ENCODE data around the gene LAMB2. TPM values are rescaled to one million over a fixed set of nuclear protein-coding genes. Genes with fewer than 3 reads are reported as not detected.

Gene LAMB2
- polyA plus RNA-seq, 1 of the 3 experiments (the other 2 are of a cell fraction) = 332 TPM

- Histone ChIP-seq H3K79me2 (ENCODE audit: insufficient read depth) (peaks cover 12% of the 10 kb centered on the region), H3K4me2 (no peak overlapping the region), H2AFZ (ENCODE audit: low read depth) (no peak overlapping the region), H3K27me3 (ENCODE audit: insufficient read depth) (no peaks in the 10 kb centered on the region), H3K9me3 (no peaks in the 10 kb centered on the region), H3K9me2 (no peaks in the 10 kb centered on the region), H3K36me3 (replicated peaks in 1 of 2; ENCODE audit: control insufficient read depth in 1 of 2, insufficient read depth in 2 of 2, low read length in 1 of 2) (peaks cover 19 to 58% of the 10 kb centered on the region in 2 experiments), H3K4me3 (ENCODE audit: low read depth in 2 of 2, low read length in 1 of 2) (no peak overlapping the region), H4K20me1 (ENCODE audit: insufficient read depth) (no peaks in the 10 kb centered on the region), H3K27ac (ENCODE audit: low read depth in 2 of 2, low read length in 1 of 2) (no peak overlapping the region), H3K9ac (no peak overlapping the region), H3F3A (replicated peaks; ENCODE audit: insufficient read depth) (peaks cover 35% of the 10 kb centered on the region), H3K4me1 (ENCODE audit: control insufficient read depth in 1 of 2, insufficient read depth in 2 of 2, low read depth in 1 of 2, low read length in 1 of 2) (peaks cover 3 to 15% of the 10 kb centered on the region in 2 experiments; a peak in 2 of 4 replicates)
- no CpG with 5 or more reads among the region's 7 CpGs for WGBS (ENCODE audit: low lambda C conversion rate)
- no peak for TF ChIP-seq RAD21 (IDR thresholded peaks at IDR 0.05; ENCODE audit: low read length)
- TF ChIP-seq FOXJ3 (CRISPR knock-in tag; IDR thresholded peaks at IDR 0.05) = no peak
- no peak for TF ChIP-seq SMC3 (IDR thresholded peaks at IDR 0.05; ENCODE audit: low read depth, low read length)
- TF ChIP-seq EP300 (IDR thresholded peaks at IDR 0.05; ENCODE audit: borderline replicate concordance in 1 of 2, low read depth in 1 of 2, low read length in 1 of 2) = no peak
- no peak for TF ChIP-seq FOXM1 (IDR thresholded peaks at IDR 0.05; ENCODE audit: low read depth)
- no peak for TF ChIP-seq USF2 (IDR thresholded peaks at IDR 0.05; ENCODE audit: borderline replicate concordance, low read depth, low read length)
- TF ChIP-seq FOSL2 (IDR thresholded peaks at IDR 0.05; ENCODE audit: borderline replicate concordance, low read depth) = no peak
- no peak for TF ChIP-seq EZH2phosphoT487 (IDR thresholded peaks at IDR 0.05; ENCODE audit: borderline replicate concordance, low read depth)
- no peak for TF ChIP-seq NRF1 (IDR thresholded peaks at IDR 0.05; ENCODE audit: low read depth, low read length)
- TF ChIP-seq MXI1 (IDR thresholded peaks at IDR 0.05; ENCODE audit: low read depth, low read length) = no peak
- TF ChIP-seq USF1 (IDR thresholded peaks at IDR 0.05; ENCODE audit: borderline replicate concordance, low read depth) = no peak
- no peak for TF ChIP-seq ZBTB33 (IDR thresholded peaks at IDR 0.05; ENCODE audit: borderline replicate concordance, low read depth)
- no peak for TF ChIP-seq IRF3 (IDR thresholded peaks at IDR 0.05; ENCODE audit: low read depth, low read length)
- TF ChIP-seq RCOR1 (IDR thresholded peaks at IDR 0.05; ENCODE audit: low read length) = no peak
- TF ChIP-seq CTCF (IDR thresholded peaks at IDR 0.05) = no peak
- CTCF ChIA-PET = no interaction called here
- no peak for DNase-seq
- POLR2A ChIA-PET = no interaction called here
Observed at GRCh38 chr3:49124203-49124602, 8.6 kb downstream of the LAMB2 start.
